ENCODE measurements around the gene PRIM2. TPM values are rescaled to one million over a fixed set of nuclear protein-coding genes. Genes with fewer than 3 reads are reported as not detected.

Gene PRIM2
- total and polyA plus RNA-seq, 2 of the 8 experiments (the other 6 are each of a cell fraction or from before 2014, with no cell fraction given) = 20.8 to 46.8 TPM

DNA sequence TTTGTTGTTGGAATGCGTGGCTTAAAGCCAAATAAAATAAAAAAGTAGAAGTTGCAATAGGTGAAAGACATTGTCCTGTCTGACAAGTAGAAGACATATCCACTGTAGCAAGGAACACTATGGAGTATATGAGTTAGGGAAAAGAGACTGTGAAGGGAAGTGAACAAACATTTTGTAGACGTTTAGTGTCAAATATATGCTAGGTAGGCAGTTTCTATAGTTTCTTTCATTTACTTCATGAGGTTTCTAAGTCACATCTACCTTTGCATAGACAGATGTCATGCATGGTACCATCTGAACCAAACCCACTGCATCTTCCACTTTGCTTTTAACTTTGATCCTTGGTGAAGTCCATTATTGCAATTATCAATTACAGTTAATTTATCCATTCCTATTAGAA is 9.9 kb downstream of the PRIM2 start:
- no peak for FAIRE-seq
- Histone ChIP-seq H3K9me3 (ENCODE audit: insufficient read depth in 2 of 2, low read depth in 1 of 2, low read length in 1 of 2) (0 out of 4 replicates have a peak, but pooled peaks cover 0 to 3% of the 10 kb centered on the region in 2 experiments), H2AFZ (ENCODE audit: low read length) (no peak overlapping the region), H3K79me2 (ENCODE audit: control insufficient read depth in 1 of 2, insufficient read depth in 2 of 2, low read length in 2 of 2) (peaks cover 0 to 48% of the 10 kb centered on the region in 2 experiments; a peak in 2 of 4 replicates), H3K27ac (ENCODE audit: low read depth, low read length) (no peak overlapping the region), H3K18ac (ENCODE audit: extremely low read depth, low read length) (no peak overlapping the region), H3K14ac (ENCODE audit: insufficient read length) (no peak overlapping the region), H3K23ac (ENCODE audit: insufficient read length) (no peak overlapping the region), H4K8ac (ENCODE audit: extremely low read depth, insufficient read depth, low read length) (no peak overlapping the region), H2BK12ac (ENCODE audit: low read depth, low read length) (no peak overlapping the region), H4K20me1 (replicated peaks in 1 of 2; ENCODE audit: control insufficient read depth in 1 of 2, insufficient read depth in 2 of 2, low read length in 2 of 2) (peaks cover 0 to 3% of the 10 kb centered on the region in 2 experiments), H3K9ac (replicated peaks in 1 of 4; ENCODE audit: extremely low read depth in 1 of 4, low read depth in 3 of 4, low read length in 3 of 4) (no peak overlapping the region), H2BK5ac (ENCODE audit: low read depth, low read length) (no peak overlapping the region), H2BK20ac (ENCODE audit: low read length) (no peak overlapping the region), H2BK15ac (ENCODE audit: low read length) (no peak overlapping the region), H3K4me1 (replicated peaks in 1 of 4; ENCODE audit: control insufficient read depth in 3 of 4, insufficient read depth in 4 of 4, low read length in 3 of 4) (no peaks in the 10 kb centered on the region), H3K4me3 (ENCODE audit: extremely low read depth in 1 of 4, insufficient read depth in 2 of 4, low read depth in 3 of 4, low read length in 4 of 4) (no peak overlapping the region), H3K56ac (replicated peaks; ENCODE audit: insufficient read length, low read depth, low read length) (no peak overlapping the region), H2AK5ac (ENCODE audit: low read depth, low read length) (no peak overlapping the region), H3K4ac (replicated peaks; ENCODE audit: insufficient read length, low read depth, low read length) (no peak overlapping the region), H3K36me3 (ENCODE audit: control insufficient read depth in 2 of 4, insufficient read depth in 4 of 4, low read length in 3 of 4) (peaks cover 9 to 79% (median 43%) of the 10 kb centered on the region in 4 experiments), H3K4me2 (ENCODE audit: insufficient read depth in 1 of 2, low read depth in 2 of 2, low read length in 2 of 2) (no peak overlapping the region), H2BK120ac (replicated peaks; ENCODE audit: low read depth, low read length) (no peak overlapping the region), H3K79me1 (ENCODE audit: low read depth, low read length) (no peaks in the 10 kb centered on the region), H3K27me3 (replicated peaks in 1 of 4; ENCODE audit: control insufficient read depth in 3 of 4, extremely low read depth in 1 of 4, insufficient read depth in 3 of 4, low read length in 3 of 4) (no peaks in the 10 kb centered on the region), H3K23me2 (ENCODE audit: low read depth, low read length) (no peaks in the 10 kb centered on the region), H4K5ac (ENCODE audit: insufficient read length, low read depth, low read length) (no peak overlapping the region), H4K91ac (replicated peaks; ENCODE audit: insufficient read length, low read length) (no peak overlapping the region)
- ChIA-PET POLR2A (ENCODE audit: partially characterized antibody) (no interaction called here), CTCF (ENCODE audit: partially characterized antibody) (no interaction called here)
- DNase-seq (ENCODE audit: low read depth in 1 of 2, low spot score in 2 of 2) = no peak
- 94% methylated on average over 2 of the region's 2 CpGs; no CpG with 5 or more reads in 1 of the 2 experiments for WGBS, 2 experiments (ENCODE audit: extremely low coverage in 1 of 2, insufficient coverage in 1 of 2, insufficient read length in 1 of 2, insufficient replicate concordance in 2 of 2, low coverage in 1 of 2, low lambda C conversion rate in 2 of 2, missing lambda C conversion rate in 1 of 2)
- TF ChIP-seq FOSL1 (IDR thresholded peaks at IDR 0.05; ENCODE audit: insufficient read depth, low read depth, low read length) = no peak
- TF ChIP-seq CEBPB (IDR thresholded peaks at IDR 0.05; ENCODE audit: low read depth, low read length) = no peak
- no peak for TF ChIP-seq RAD21 (IDR thresholded peaks at IDR 0.05 in 1 of 2, conservative IDR thresholded peaks at IDR 0.05 in 1 of 2; ENCODE audit: low read depth in 2 of 2, low read length in 2 of 2)
- TF ChIP-seq SIN3A (conservative IDR thresholded peaks at IDR 0.05 in 1 of 2, IDR thresholded peaks at IDR 0.05 in 1 of 2; ENCODE audit: low read depth in 1 of 2, low read length in 2 of 2) = no peak
- no peak for TF ChIP-seq EP300 (IDR thresholded peaks at IDR 0.05; ENCODE audit: borderline replicate concordance in 1 of 2, low read depth in 2 of 2, low read length in 2 of 2)
- no peak for TF ChIP-seq E2F6 (IDR thresholded peaks at IDR 0.05)

All from H1 (cell line).